Measurements from ENCODE around the gene DGKQ. TPM values are rescaled to one million over a fixed set of nuclear protein-coding genes. Genes with fewer than 3 reads are reported as not detected.

DGKQ gene
- total RNA-seq, 1 experiment from 2014 or later = 22.0 TPM

- RAD21 ChIA-PET (ENCODE audit: low non-redundant PET in 1 of 2, low total read pairs in 2 of 2, uncharacterized antibody in 2 of 2, unreplicated experiment in 2 of 2) = no interaction called here
- H3K9ac ChIP-seq (ENCODE audit: low read length) = no peak overlapping the region
- no peaks in the 10 kb centered on the region for H3K9me2 ChIP-seq (ENCODE audit: insufficient read depth)
- H3K27ac ChIP-seq (ENCODE audit: low read depth, low read length) = no peak overlapping the region
- intact Hi-C loops (cut with micrococcal nuclease) = no loop called here
- H3K4me1 ChIP-seq (ENCODE audit: control insufficient read depth in 1 of 2, insufficient read depth in 2 of 2, low read length in 2 of 2) = peaks cover 14 to 22% of the 10 kb centered on the region in 2 experiments
- ATAC-seq (no peak), DNase-seq (ENCODE audit: low read depth, low spot score) (no peak)
- H3K4me3 ChIP-seq (replicated peaks in 1 of 2; ENCODE audit: low read depth in 1 of 2, low read length in 2 of 2) = no peak overlapping the region
- no peaks in the 10 kb centered on the region for H3K36me3 ChIP-seq (ENCODE audit: control insufficient read depth in 1 of 2, insufficient read depth in 2 of 2, low read length in 2 of 2)
- no TSS peak for BruUV-seq (replicated peaks)
- H3K9me3 ChIP-seq (ENCODE audit: control insufficient read depth in 1 of 2, insufficient read depth in 1 of 2, low read depth in 1 of 2, low read length in 2 of 2) = no peaks in the 10 kb centered on the region
- no peak for TF ChIP-seq ZFX (IDR thresholded peaks at IDR 0.05)
- TF ChIP-seq TCF7L2 (IDR thresholded peaks at IDR 0.05; ENCODE audit: borderline replicate concordance, extremely low read depth, insufficient read depth, insufficient read length) = no peak
- TF ChIP-seq EGR1 (IDR thresholded peaks at IDR 0.05; ENCODE audit: low read depth) = no peak
- no peak for TF ChIP-seq ATF3 (IDR thresholded peaks at IDR 0.05)
- no peak for TF ChIP-seq POLR2A (IDR thresholded peaks at IDR 0.05; ENCODE audit: borderline replicate concordance, extremely low read depth, insufficient read depth, insufficient read length)
- no peak for TF ChIP-seq RAD21 (IDR thresholded peaks at IDR 0.05; ENCODE audit: low read depth)
- TF ChIP-seq MAX (IDR thresholded peaks at IDR 0.05) = no peak
- no peak overlapping the region for H3K4me2 ChIP-seq (ENCODE audit: low read length)
- H4K20me1 ChIP-seq (ENCODE audit: insufficient read depth) = no peaks in the 10 kb centered on the region
- H3K27me3 ChIP-seq (ENCODE audit: insufficient read depth, low read length) = no peaks in the 10 kb centered on the region
- CTCF ChIA-PET = no interaction called here
- H2AFZ ChIP-seq (ENCODE audit: low read depth, low read length, poor library complexity, severe bottlenecking) = no peak overlapping the region
- no peaks in the 10 kb centered on the region for H3K79me2 ChIP-seq (ENCODE audit: insufficient read depth, low read length)
- POLR2A ChIA-PET = no interaction called here
These were observed 22.9 kb upstream of the DGKQ start for GRCh38 chr4:996030-996996.

- H3K4me1 ChIP-seq (ENCODE audit: control insufficient read depth in 1 of 2, insufficient read depth in 2 of 2, low read length in 2 of 2) = peaks cover 14 to 22% of the 10 kb centered on the region in 2 experiments
- no peaks in the 10 kb centered on the region for H3K27me3 ChIP-seq (ENCODE audit: insufficient read depth, low read length)
- intact Hi-C loops (cut with micrococcal nuclease) = no loop called here
- H3K27ac ChIP-seq (ENCODE audit: low read depth, low read length) = no peak overlapping the region
- no peak overlapping the region for H3K9ac ChIP-seq (ENCODE audit: low read length)
- no peaks in the 10 kb centered on the region for H3K36me3 ChIP-seq (ENCODE audit: control insufficient read depth in 1 of 2, insufficient read depth in 2 of 2, low read length in 2 of 2)
- no peaks in the 10 kb centered on the region for H3K9me2 ChIP-seq (ENCODE audit: insufficient read depth)
- no peak overlapping the region for H3K4me3 ChIP-seq (replicated peaks in 1 of 2; ENCODE audit: low read depth in 1 of 2, low read length in 2 of 2)
- DNase-seq (ENCODE audit: low read depth, low spot score) (no peak), ATAC-seq (no peak)
- H3K4me2 ChIP-seq (ENCODE audit: low read length) = no peak overlapping the region
- BruUV-seq (replicated peaks) = no TSS peak
- H2AFZ ChIP-seq (ENCODE audit: low read depth, low read length, poor library complexity, severe bottlenecking) = no peak overlapping the region
- no peaks in the 10 kb centered on the region for H3K9me3 ChIP-seq (ENCODE audit: control insufficient read depth in 1 of 2, insufficient read depth in 1 of 2, low read depth in 1 of 2, low read length in 2 of 2)
- ChIA-PET POLR2A (no interaction called here), RAD21 (ENCODE audit: low non-redundant PET in 1 of 2, low total read pairs in 2 of 2, uncharacterized antibody in 2 of 2, unreplicated experiment in 2 of 2) (no interaction called here), CTCF (no interaction called here)
- no peaks in the 10 kb centered on the region for H4K20me1 ChIP-seq (ENCODE audit: insufficient read depth)
- no peaks in the 10 kb centered on the region for H3K79me2 ChIP-seq (ENCODE audit: insufficient read depth, low read length)
- TF ChIP-seq YY1 (IDR thresholded peaks at IDR 0.05; ENCODE audit: extremely low read depth, insufficient replicate concordance, low read depth, low read length) (no peak), JUND (IDR thresholded peaks at IDR 0.05) (no peak), SIN3A (IDR thresholded peaks at IDR 0.05; ENCODE audit: low read depth) (no peak), POLR2A (IDR thresholded peaks at IDR 0.05; ENCODE audit: borderline replicate concordance, extremely low read depth, insufficient read depth, insufficient read length) (no peak), SP1 (IDR thresholded peaks at IDR 0.05; ENCODE audit: low read depth) (no peak), ELF1 (IDR thresholded peaks at IDR 0.05; ENCODE audit: borderline replicate concordance, low read depth) (no peak), TCF7L2 (IDR thresholded peaks at IDR 0.05; ENCODE audit: borderline replicate concordance, extremely low read depth, insufficient read depth, insufficient read length) (no peak), EZH2phosphoT487 (IDR thresholded peaks at IDR 0.05; ENCODE audit: borderline replicate concordance) (no peak), ATF3 (IDR thresholded peaks at IDR 0.05) (no peak), CEBPB (IDR thresholded peaks at IDR 0.05; ENCODE audit: low read depth) (no peak), CBX3 (IDR thresholded peaks at IDR 0.05; ENCODE audit: low read depth) (no peak), ZBTB33 (IDR thresholded peaks at IDR 0.05; ENCODE audit: extremely low read depth, insufficient replicate concordance, low read length) (no peak), ZFX (IDR thresholded peaks at IDR 0.05) (no peak)
These were observed 22.1 kb upstream of the DGKQ start for GRCh38 chr4:995311-996026.
